Measurements from ENCODE around the gene DOC2A. TPM values are rescaled to one million over a fixed set of nuclear protein-coding genes. Genes with fewer than 3 reads are reported as not detected.

Gene DOC2A
- total RNA-seq, 1 experiment from 2014 or later = 3.2 TPM

DNA sequence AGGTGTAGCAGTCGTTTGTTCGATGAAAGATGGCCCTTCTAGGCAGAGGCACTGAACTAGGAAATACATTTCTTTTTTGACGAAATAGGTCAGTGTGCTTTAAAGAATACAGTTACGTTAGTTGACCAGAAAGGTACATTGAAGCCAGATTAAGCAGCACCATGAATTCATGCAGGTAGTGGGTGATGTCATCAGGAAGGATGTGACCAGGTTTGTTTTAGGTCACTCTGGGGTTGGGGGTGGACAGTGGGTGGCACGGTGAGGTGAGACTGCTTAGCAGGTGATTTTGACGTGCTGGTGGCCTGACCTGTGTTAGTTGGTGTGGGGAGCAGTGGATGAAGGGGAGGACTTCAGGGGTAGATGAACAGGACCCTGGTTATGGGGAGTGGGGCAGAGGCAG is 11.2 kb downstream of the DOC2A start:
- no peak overlapping the region for H3K4me3 ChIP-seq (ENCODE audit: low read depth in 2 of 2, low read length in 2 of 2)
- TF ChIP-seq, protein P1, sequence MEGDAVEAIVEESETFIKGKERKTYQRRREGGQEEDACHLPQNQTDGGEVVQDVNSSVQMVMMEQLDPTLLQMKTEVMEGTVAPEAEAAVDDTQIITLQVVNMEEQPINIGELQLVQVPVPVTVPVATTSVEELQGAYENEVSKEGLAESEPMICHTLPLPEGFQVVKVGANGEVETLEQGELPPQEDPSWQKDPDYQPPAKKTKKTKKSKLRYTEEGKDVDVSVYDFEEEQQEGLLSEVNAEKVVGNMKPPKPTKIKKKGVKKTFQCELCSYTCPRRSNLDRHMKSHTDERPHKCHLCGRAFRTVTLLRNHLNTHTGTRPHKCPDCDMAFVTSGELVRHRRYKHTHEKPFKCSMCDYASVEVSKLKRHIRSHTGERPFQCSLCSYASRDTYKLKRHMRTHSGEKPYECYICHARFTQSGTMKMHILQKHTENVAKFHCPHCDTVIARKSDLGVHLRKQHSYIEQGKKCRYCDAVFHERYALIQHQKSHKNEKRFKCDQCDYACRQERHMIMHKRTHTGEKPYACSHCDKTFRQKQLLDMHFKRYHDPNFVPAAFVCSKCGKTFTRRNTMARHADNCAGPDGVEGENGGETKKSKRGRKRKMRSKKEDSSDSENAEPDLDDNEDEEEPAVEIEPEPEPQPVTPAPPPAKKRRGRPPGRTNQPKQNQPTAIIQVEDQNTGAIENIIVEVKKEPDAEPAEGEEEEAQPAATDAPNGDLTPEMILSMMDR (IDR thresholded peaks at IDR 0.05) = no peak
- TF ChIP-seq SIN3A (IDR thresholded peaks at IDR 0.05; ENCODE audit: borderline replicate concordance, insufficient read depth, low read depth, low read length) (no peak), POLR2AphosphoS5 (IDR thresholded peaks at IDR 0.05; ENCODE audit: low read depth, low read length) (no peak), TCF7L2 (IDR thresholded peaks at IDR 0.05; ENCODE audit: low read depth, low read length) (no peak)
- TF ChIP-seq, protein P2, sequence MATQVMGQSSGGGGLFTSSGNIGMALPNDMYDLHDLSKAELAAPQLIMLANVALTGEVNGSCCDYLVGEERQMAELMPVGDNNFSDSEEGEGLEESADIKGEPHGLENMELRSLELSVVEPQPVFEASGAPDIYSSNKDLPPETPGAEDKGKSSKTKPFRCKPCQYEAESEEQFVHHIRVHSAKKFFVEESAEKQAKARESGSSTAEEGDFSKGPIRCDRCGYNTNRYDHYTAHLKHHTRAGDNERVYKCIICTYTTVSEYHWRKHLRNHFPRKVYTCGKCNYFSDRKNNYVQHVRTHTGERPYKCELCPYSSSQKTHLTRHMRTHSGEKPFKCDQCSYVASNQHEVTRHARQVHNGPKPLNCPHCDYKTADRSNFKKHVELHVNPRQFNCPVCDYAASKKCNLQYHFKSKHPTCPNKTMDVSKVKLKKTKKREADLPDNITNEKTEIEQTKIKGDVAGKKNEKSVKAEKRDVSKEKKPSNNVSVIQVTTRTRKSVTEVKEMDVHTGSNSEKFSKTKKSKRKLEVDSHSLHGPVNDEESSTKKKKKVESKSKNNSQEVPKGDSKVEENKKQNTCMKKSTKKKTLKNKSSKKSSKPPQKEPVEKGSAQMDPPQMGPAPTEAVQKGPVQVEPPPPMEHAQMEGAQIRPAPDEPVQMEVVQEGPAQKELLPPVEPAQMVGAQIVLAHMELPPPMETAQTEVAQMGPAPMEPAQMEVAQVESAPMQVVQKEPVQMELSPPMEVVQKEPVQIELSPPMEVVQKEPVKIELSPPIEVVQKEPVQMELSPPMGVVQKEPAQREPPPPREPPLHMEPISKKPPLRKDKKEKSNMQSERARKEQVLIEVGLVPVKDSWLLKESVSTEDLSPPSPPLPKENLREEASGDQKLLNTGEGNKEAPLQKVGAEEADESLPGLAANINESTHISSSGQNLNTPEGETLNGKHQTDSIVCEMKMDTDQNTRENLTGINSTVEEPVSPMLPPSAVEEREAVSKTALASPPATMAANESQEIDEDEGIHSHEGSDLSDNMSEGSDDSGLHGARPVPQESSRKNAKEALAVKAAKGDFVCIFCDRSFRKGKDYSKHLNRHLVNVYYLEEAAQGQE (IDR thresholded peaks at IDR 0.05; ENCODE audit: insufficient read depth in 1 of 2, low read depth in 2 of 2, low read length in 1 of 2) = no peak
- H3K27ac ChIP-seq (ENCODE audit: low read length) = no peak overlapping the region
- POLR2A ChIA-PET = no interaction called here
- no peaks in the 10 kb centered on the region for H3K27me3 ChIP-seq (ENCODE audit: control insufficient read depth, insufficient read depth, low read length)
- ATAC-seq (no peak), DNase-seq (ENCODE audit: low read depth, low spot score) (no peak)
- intact Hi-C loops (cut with micrococcal nuclease; ENCODE audit: unreplicated experiment) (no loop called here), in situ Hi-C loops (cut with HindIII; ENCODE audit: low pct_unique_long_range_greater_than_20kb, low sequenced_read_pairs) (no loop called here)
- H3K4me1 ChIP-seq (ENCODE audit: control insufficient read depth, insufficient read depth, low read length) = peaks cover 9% of the 10 kb centered on the region
- CTCF ChIA-PET = no interaction called here
- no TSS peak for BruUV-seq (replicated peaks)
- peaks cover 2% of the 10 kb centered on the region for H3K36me3 ChIP-seq (ENCODE audit: control insufficient read depth, insufficient read depth, low read length)
- no peaks in the 10 kb centered on the region for H3K9me3 ChIP-seq (ENCODE audit: control insufficient read depth, insufficient read depth, low read depth, low read length)

DNA sequence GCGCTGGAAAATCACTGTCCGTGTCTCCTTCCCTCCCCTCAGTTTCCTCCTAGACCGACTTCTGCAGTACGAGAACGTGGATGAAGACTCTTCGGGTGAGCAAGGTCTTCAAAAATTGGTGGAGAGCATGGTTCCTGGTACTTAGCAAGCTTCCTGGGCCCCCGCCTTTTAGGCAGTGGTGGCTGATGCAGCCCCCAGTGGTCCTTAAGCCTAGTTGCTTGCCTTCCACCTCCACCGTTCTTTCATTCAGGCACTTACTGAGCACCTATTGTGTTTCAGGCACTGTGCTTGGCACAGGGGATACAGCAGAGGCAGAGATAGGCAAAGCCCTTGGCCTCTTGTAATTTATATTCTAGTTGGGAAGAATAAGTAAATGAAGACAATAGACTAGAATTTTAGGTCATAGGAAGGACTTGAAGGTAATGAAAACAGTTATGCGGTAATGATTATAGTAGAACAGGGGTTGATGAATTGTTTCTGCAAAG is 14.0 kb downstream of the DOC2A start:
- Histone ChIP-seq H3K27me3 (ENCODE audit: control insufficient read depth, insufficient read depth, low read length) (no peaks in the 10 kb centered on the region), H3K27ac (ENCODE audit: low read length) (peak overlapping the region; percentile 100), H3K4me1 (ENCODE audit: control insufficient read depth, insufficient read depth, low read length) (peaks cover 25% of the 10 kb centered on the region), H3K36me3 (ENCODE audit: control insufficient read depth, insufficient read depth, low read length) (peaks cover 5% of the 10 kb centered on the region), H3K4me3 (ENCODE audit: low read depth in 2 of 2, low read length in 2 of 2) (peak overlapping the region; percentile 72 to 98), H3K9me3 (ENCODE audit: control insufficient read depth, insufficient read depth, low read depth, low read length) (no peaks in the 10 kb centered on the region)
- POLR2A ChIA-PET = interaction anchor here (0.6 kb wide), 2 partner anchors 39 to 192 kb away, joined by 4 to 7 read pairs; no protein-coding TSS in a partner anchor
- no peak for DNase-seq (ENCODE audit: low read depth, low spot score)
- no TSS peak for BruUV-seq (replicated peaks)
- CTCF ChIA-PET = interaction anchor here (0.6 kb wide), 1 partner anchor 98 kb away, joined by 4 read pairs; the partner anchor contains the start of gene SEZ6L2
- in situ Hi-C loops (cut with HindIII; ENCODE audit: low pct_unique_long_range_greater_than_20kb, low sequenced_read_pairs) = no loop called here
- intact Hi-C loops (cut with micrococcal nuclease; ENCODE audit: unreplicated experiment) = no loop called here
- no peak for ATAC-seq
- TF ChIP-seq, protein P2 (IDR thresholded peaks at IDR 0.05; ENCODE audit: insufficient read depth in 1 of 2, low read depth in 2 of 2, low read length in 1 of 2) = no peak
- TF ChIP-seq SIN3A (IDR thresholded peaks at IDR 0.05; ENCODE audit: borderline replicate concordance, insufficient read depth, low read depth, low read length) = no peak
- TF ChIP-seq TCF7L2 (IDR thresholded peaks at IDR 0.05; ENCODE audit: low read depth, low read length) = no peak
- no peak for TF ChIP-seq POLR2AphosphoS5 (IDR thresholded peaks at IDR 0.05; ENCODE audit: low read depth, low read length)
- TF ChIP-seq, protein P1 (IDR thresholded peaks at IDR 0.05) = no peak
